Kidney epithelial cell (primary cell): ENCODE data around the gene CLDN16. TPM values are rescaled to one million over a fixed set of nuclear protein-coding genes. Genes with fewer than 3 reads are reported as not detected.

ENCODE experiments used
- DNase-seq: peaks from one replicate; pipeline ENCODE4 v3.0.0-alpha.2; 2010; ENCODE audit warnings: low read depth
- H3K27me3 ChIP-seq: 2 replicates; pipeline ENCODE4 v1.6.0; 2011; ENCODE audit warnings: low read length; ENCODE audit not compliant: control insufficient read depth, insufficient read depth
- H3K36me3 ChIP-seq: 2 replicates; pipeline ENCODE4 v1.5.1; 2011; ENCODE audit warnings: low read length; ENCODE audit not compliant: control insufficient read depth, insufficient read depth
- H3K4me3 ChIP-seq: 2 replicates; pipeline ENCODE4 v1.5.1; 2011; ENCODE audit warnings: low read depth, mild to moderate bottlenecking, control low read depth, low read length
- total RNA-seq: library from RNA; depleted of rRNA; stranded (reverse); fragments of >200 nt; gene quantifications from 2 replicates; pipeline ENCODE4 v1.2.3, GENCODE V29; 2015
- TF ChIP-seq, protein P1 (sequence below): IDR thresholded peaks from 2 replicates; pipeline ENCODE4 v1.5.1; 2011; ENCODE audit warnings: mild to moderate bottlenecking, moderate library complexity, low read length, control low read depth, inconsistent platforms; ENCODE audit not compliant: insufficient read depth, poor library complexity, severe bottlenecking

CLDN16 gene
- total RNA-seq, 1 donor from 2014 or later = 10.9 TPM

DNA sequence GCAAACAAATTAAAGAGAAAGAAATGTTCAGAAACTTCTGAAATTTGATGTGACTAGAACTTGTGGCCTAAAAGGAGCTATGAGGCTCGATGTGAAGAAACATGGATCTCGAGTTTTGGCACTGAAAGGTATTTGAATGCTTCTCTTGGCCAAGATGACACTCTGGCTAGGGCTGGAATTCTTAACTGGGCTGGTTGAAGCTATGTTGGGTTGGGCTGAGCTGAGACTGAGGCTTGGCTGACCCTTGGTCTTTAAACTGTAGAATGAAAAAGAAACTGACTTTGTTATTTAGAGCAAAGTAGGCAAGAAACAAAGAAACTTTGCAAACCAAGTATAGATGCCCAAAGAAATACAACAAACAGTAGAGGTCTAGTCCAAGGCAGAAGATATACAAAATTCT, 28.1 kb upstream of the CLDN16 start:
- TF ChIP-seq, protein P1, sequence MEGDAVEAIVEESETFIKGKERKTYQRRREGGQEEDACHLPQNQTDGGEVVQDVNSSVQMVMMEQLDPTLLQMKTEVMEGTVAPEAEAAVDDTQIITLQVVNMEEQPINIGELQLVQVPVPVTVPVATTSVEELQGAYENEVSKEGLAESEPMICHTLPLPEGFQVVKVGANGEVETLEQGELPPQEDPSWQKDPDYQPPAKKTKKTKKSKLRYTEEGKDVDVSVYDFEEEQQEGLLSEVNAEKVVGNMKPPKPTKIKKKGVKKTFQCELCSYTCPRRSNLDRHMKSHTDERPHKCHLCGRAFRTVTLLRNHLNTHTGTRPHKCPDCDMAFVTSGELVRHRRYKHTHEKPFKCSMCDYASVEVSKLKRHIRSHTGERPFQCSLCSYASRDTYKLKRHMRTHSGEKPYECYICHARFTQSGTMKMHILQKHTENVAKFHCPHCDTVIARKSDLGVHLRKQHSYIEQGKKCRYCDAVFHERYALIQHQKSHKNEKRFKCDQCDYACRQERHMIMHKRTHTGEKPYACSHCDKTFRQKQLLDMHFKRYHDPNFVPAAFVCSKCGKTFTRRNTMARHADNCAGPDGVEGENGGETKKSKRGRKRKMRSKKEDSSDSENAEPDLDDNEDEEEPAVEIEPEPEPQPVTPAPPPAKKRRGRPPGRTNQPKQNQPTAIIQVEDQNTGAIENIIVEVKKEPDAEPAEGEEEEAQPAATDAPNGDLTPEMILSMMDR = no peak

DNA sequence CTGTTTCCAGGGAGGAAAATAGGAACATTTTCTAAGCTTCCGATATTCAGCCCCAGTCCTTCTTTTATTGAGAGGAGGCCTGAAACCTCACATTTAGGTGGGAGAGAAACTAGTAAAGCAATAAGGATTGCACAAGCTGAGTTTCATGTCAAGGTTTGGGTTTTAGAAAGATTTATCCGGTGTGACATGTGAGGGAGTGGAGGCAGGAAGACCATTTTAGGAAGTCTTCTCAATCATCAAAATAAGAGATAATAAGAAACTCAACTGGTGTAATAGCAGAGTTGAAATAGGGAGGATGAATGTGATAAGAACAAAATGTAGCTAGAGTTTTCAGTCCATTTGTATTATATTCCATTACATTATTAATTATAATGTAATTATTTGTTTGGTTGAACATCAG, 27.7 kb upstream of the CLDN16 start:
- no peak overlapping the region for H3K4me3 ChIP-seq
- H3K36me3 ChIP-seq = no peaks in the 10 kb centered on the region
- no peaks in the 10 kb centered on the region for H3K27me3 ChIP-seq
- no peak for DNase-seq
- TF ChIP-seq, protein P1 = no peak

More for the DNA sequence above, 28.1 kb upstream of the CLDN16 start:
- Histone ChIP-seq H3K36me3 (no peaks in the 10 kb centered on the region), H3K27me3 (no peaks in the 10 kb centered on the region), H3K4me3 (no peak overlapping the region)
- no peak for DNase-seq

DNA sequence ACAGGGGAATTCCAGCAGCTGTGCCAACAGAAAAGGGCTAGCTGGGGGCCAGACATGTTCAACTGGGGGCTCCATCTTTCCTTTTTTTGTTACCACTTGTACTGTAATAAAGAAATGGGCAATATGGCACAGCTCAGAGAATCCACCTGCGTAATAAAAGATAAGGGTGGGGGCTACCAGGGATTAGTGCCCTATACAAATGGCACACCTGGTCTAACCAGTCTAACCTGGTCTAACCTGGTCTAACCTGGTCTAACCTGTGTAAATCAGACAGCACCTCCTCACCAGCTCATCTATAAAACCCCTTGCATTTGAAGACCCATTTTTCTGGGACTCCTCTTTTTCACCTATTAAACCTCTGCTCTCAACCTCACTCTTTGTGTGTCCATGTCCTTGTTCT, 26.2 kb upstream of the CLDN16 start:
- H3K36me3 ChIP-seq = no peaks in the 10 kb centered on the region
- H3K27me3 ChIP-seq = no peaks in the 10 kb centered on the region
- DNase-seq = no peak
- no peak overlapping the region for H3K4me3 ChIP-seq
- TF ChIP-seq, protein P1 = no peak

DNA sequence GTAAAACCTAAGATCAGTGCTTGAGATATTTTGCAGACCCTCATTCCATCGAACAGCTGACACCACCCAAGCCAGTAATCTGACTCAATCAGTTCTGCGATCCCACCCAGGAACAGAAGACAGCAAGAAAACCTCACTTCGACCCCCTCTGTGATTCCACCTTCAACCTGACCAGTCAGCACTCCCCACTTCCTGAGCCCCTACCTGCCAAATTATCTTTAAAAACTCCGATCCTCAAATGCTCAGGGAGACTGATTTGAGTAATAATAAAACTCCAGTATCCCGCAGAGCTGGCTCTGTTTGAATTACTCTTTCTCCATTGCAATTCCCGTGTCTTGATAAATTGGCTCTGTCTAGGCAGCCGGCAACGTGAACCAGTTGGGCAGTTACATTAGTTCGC, 25.7 kb upstream of the CLDN16 start:
- Histone ChIP-seq H3K27me3 (no peaks in the 10 kb centered on the region), H3K36me3 (no peaks in the 10 kb centered on the region), H3K4me3 (no peak overlapping the region)
- TF ChIP-seq, protein P1 = no peak
- no peak for DNase-seq

DNA sequence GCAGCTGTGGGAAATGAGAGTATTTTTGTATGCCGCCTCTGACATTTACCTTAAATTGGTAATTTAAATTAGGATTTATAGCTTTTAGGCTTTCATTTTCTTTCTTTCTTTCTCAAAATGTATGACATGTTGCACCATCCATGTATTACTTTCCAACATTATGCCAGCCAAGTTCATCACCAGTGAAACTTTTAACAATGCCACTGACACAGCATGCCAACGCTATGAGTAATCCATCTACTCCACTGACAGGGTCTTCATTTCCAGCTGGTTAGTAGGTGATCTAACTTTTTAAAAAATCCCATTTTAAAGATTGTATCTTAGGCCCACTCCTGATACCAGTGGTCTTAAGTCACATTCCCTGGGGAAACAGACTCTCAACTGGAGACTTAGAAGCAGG, 21.8 kb upstream of the CLDN16 start:
- DNase-seq = no peak
- Histone ChIP-seq H3K27me3 (no peaks in the 10 kb centered on the region), H3K4me3 (no peak overlapping the region), H3K36me3 (no peaks in the 10 kb centered on the region)
- TF ChIP-seq, protein P1 = no peak

DNA sequence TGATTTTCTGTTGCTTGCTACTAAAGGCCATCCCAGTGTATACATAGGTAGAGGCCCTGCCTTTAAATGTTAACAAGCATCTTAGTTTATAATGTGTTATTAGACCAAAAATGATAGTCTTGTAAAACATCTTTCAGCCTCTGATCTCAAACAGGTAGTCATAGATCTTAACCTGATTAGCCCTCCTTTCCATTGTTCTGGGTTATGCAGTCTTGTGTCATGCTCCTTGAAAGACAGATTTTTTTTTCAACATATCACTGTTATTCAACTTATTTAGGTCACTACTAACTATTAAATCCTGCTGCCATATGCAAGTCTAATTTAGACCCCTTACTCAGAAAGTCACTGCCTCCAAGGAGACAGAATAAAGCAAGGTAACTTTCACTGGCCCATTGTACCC, 19.1 kb upstream of the CLDN16 start:
- no peak overlapping the region for H3K4me3 ChIP-seq
- TF ChIP-seq, protein P1 = no peak
- DNase-seq = no peak
- no peaks in the 10 kb centered on the region for H3K36me3 ChIP-seq
- no peaks in the 10 kb centered on the region for H3K27me3 ChIP-seq
